ENCODE results near the gene KIRREL3.

KIRREL3 gene

GRCh38 chr11:126585774-126586491, 414.6 kb downstream of the KIRREL3 start:
- Histone ChIP-seq H3K9me3 (ENCODE audit: insufficient read depth, low read length) (no peaks in the 10 kb centered on the region), H3K36me3 (ENCODE audit: insufficient read depth, insufficient read length, low read length) (no peaks in the 10 kb centered on the region), H3K4me3 (ENCODE audit: insufficient read length, low read depth) (peak overlapping the region; percentile 16), H3K9ac (ENCODE audit: insufficient read length, low read depth) (peak overlapping the region; percentile 38), H3K4me1 (ENCODE audit: insufficient read depth, insufficient read length) (peaks cover 18% of the 10 kb centered on the region), H3K27me3 (ENCODE audit: insufficient read depth, insufficient read length) (no peaks in the 10 kb centered on the region)
- DNase-seq (ENCODE audit: low read depth, low spot score), result peak; percentile 71
- TF ChIP-seq ZNF274 (IDR thresholded peaks at IDR 0.05; ENCODE audit: low read depth, low read length), result no peak
- TF ChIP-seq SUZ12 (IDR thresholded peaks at IDR 0.05; ENCODE audit: extremely low read depth, insufficient read depth, insufficient read length), result no peak
- TF ChIP-seq YY1 (IDR thresholded peaks at IDR 0.05; ENCODE audit: insufficient read depth, insufficient read length), result no peak

DNA sequence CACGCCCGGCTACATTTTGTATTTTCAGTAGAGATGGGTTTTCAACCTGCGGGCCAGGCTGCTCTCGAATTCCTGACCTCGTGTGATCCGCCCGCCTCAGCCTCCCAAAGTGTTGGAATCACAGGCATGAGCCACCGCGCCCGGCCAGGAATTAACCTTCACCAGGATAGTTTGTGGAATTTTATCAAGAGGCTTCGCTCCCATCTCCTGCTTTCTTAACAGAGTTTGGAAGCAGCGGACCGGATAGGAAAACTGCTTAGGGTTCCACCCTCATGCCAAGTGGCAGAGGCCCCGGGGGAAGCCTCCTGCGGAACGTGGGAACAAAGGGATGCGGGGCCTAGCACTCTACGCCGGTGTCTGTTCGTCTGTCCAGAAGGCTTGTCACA, 415.2 kb downstream of the KIRREL3 start:
- H3K9ac ChIP-seq (ENCODE audit: insufficient read length, low read depth), result peak overlapping the region; percentile 37
- H3K4me3 ChIP-seq (ENCODE audit: insufficient read length, low read depth), result peak overlapping the region; percentile 16
- no peaks in the 10 kb centered on the region for H3K9me3 ChIP-seq (ENCODE audit: insufficient read depth, low read length)
- no peak for DNase-seq (ENCODE audit: low read depth, low spot score)
- H3K27me3 ChIP-seq (ENCODE audit: insufficient read depth, insufficient read length), result no peaks in the 10 kb centered on the region
- H3K36me3 ChIP-seq (ENCODE audit: insufficient read depth, insufficient read length, low read length), result no peaks in the 10 kb centered on the region
- peaks cover 18% of the 10 kb centered on the region for H3K4me1 ChIP-seq (ENCODE audit: insufficient read depth, insufficient read length)
- no peak for TF ChIP-seq SUZ12 (IDR thresholded peaks at IDR 0.05; ENCODE audit: extremely low read depth, insufficient read depth, insufficient read length)
- no peak for TF ChIP-seq YY1 (IDR thresholded peaks at IDR 0.05; ENCODE audit: insufficient read depth, insufficient read length)
- TF ChIP-seq ZNF274 (IDR thresholded peaks at IDR 0.05; ENCODE audit: low read depth, low read length), result no peak

GRCh38 chr11:126583594-126584427, 416.8 kb downstream of the KIRREL3 start:
- Histone ChIP-seq H3K4me1 (ENCODE audit: insufficient read depth, insufficient read length) (peaks cover 13% of the 10 kb centered on the region), H3K36me3 (ENCODE audit: insufficient read depth, insufficient read length, low read length) (no peaks in the 10 kb centered on the region), H3K4me3 (ENCODE audit: insufficient read length, low read depth) (no peak overlapping the region), H3K9ac (ENCODE audit: insufficient read length, low read depth) (no peak overlapping the region), H3K9me3 (ENCODE audit: insufficient read depth, low read length) (no peaks in the 10 kb centered on the region), H3K27me3 (ENCODE audit: insufficient read depth, insufficient read length) (no peaks in the 10 kb centered on the region)
- TF ChIP-seq YY1 (IDR thresholded peaks at IDR 0.05; ENCODE audit: insufficient read depth, insufficient read length) (no peak), SUZ12 (IDR thresholded peaks at IDR 0.05; ENCODE audit: extremely low read depth, insufficient read depth, insufficient read length) (no peak)
- DNase-seq (ENCODE audit: low read depth, low spot score), result no peak

DNA sequence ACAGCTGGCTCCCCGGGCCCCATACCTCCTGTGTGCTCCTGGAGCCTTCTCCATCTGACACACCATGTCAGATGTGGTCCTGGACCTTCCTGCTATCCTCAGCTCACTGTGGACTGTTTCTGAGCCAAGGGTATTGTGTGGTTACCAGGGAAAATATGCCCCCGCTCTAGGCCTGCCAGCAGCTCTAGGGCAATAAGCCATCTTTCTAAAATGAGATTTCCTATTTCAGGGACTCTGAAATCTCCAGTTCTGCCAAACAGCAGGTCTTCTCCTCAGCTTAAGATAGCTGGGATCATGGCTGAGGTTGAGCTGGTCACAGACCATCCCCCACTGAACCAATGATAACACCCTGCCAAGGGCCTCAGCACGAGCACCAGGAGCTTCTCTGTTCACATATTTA, 417.5 kb downstream of the KIRREL3 start:
- no peaks in the 10 kb centered on the region for H3K9me3 ChIP-seq (ENCODE audit: insufficient read depth, low read length)
- no peak overlapping the region for H3K4me3 ChIP-seq (ENCODE audit: insufficient read length, low read depth)
- TF ChIP-seq SUZ12 (IDR thresholded peaks at IDR 0.05; ENCODE audit: extremely low read depth, insufficient read depth, insufficient read length) (no peak), ZNF274 (IDR thresholded peaks at IDR 0.05; ENCODE audit: low read depth, low read length) (no peak), YY1 (IDR thresholded peaks at IDR 0.05; ENCODE audit: insufficient read depth, insufficient read length) (no peak)
- H3K36me3 ChIP-seq (ENCODE audit: insufficient read depth, insufficient read length, low read length), result no peaks in the 10 kb centered on the region
- no peak overlapping the region for H3K9ac ChIP-seq (ENCODE audit: insufficient read length, low read depth)
- peaks cover 12% of the 10 kb centered on the region for H3K4me1 ChIP-seq (ENCODE audit: insufficient read depth, insufficient read length)
- H3K27me3 ChIP-seq (ENCODE audit: insufficient read depth, insufficient read length), result no peaks in the 10 kb centered on the region
- DNase-seq (ENCODE audit: low read depth, low spot score), result no peak

- no peaks in the 10 kb centered on the region for H3K36me3 ChIP-seq (ENCODE audit: insufficient read depth, insufficient read length, low read length)
- TF ChIP-seq YY1 (IDR thresholded peaks at IDR 0.05; ENCODE audit: insufficient read depth, insufficient read length), result no peak
- no peak for TF ChIP-seq ZNF274 (IDR thresholded peaks at IDR 0.05; ENCODE audit: low read depth, low read length)
- no peaks in the 10 kb centered on the region for H3K27me3 ChIP-seq (ENCODE audit: insufficient read depth, insufficient read length)
- no peak for DNase-seq (ENCODE audit: low read depth, low spot score)
- peaks cover 10% of the 10 kb centered on the region for H3K4me1 ChIP-seq (ENCODE audit: insufficient read depth, insufficient read length)
- H3K9me3 ChIP-seq (ENCODE audit: insufficient read depth, low read length), result no peaks in the 10 kb centered on the region
- no peak overlapping the region for H3K4me3 ChIP-seq (ENCODE audit: insufficient read length, low read depth)
- H3K9ac ChIP-seq (ENCODE audit: insufficient read length, low read depth), result no peak overlapping the region
Measured at GRCh38 chr11:126581871-126582648, 418.5 kb downstream of the KIRREL3 start.

DNA sequence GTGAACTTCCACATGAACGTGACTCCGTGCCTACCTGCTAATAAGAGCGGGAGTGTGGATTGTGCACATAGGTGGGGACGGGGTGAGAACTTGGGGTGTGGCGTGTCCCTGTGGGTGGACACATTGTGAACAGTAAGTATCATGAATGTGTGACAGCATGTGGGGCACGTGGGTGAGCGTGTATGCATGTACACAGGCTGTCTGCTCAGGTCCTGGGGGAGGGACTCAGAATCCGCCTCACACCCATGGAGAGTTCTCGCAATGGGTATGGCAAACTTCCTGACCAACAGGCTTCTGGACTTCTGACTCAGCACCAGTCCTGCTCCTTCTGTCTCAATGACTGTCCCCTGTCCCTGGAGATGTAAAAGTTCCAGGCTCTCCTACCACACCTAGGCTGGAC, 422.1 kb downstream of the KIRREL3 start:
- TF ChIP-seq SUZ12 (IDR thresholded peaks at IDR 0.05; ENCODE audit: extremely low read depth, insufficient read depth, insufficient read length) (no peak), YY1 (IDR thresholded peaks at IDR 0.05; ENCODE audit: insufficient read depth, insufficient read length) (no peak), ZNF274 (IDR thresholded peaks at IDR 0.05; ENCODE audit: low read depth, low read length) (no peak)
- no peaks in the 10 kb centered on the region for H3K4me1 ChIP-seq (ENCODE audit: insufficient read depth, insufficient read length)
- no peaks in the 10 kb centered on the region for H3K36me3 ChIP-seq (ENCODE audit: insufficient read depth, insufficient read length, low read length)
- H3K27me3 ChIP-seq (ENCODE audit: insufficient read depth, insufficient read length), result no peaks in the 10 kb centered on the region
- H3K9me3 ChIP-seq (ENCODE audit: insufficient read depth, low read length), result no peaks in the 10 kb centered on the region
- H3K4me3 ChIP-seq (ENCODE audit: insufficient read length, low read depth), result no peak overlapping the region
- H3K9ac ChIP-seq (ENCODE audit: insufficient read length, low read depth), result no peak overlapping the region
- no peak for DNase-seq (ENCODE audit: low read depth, low spot score)

DNA sequence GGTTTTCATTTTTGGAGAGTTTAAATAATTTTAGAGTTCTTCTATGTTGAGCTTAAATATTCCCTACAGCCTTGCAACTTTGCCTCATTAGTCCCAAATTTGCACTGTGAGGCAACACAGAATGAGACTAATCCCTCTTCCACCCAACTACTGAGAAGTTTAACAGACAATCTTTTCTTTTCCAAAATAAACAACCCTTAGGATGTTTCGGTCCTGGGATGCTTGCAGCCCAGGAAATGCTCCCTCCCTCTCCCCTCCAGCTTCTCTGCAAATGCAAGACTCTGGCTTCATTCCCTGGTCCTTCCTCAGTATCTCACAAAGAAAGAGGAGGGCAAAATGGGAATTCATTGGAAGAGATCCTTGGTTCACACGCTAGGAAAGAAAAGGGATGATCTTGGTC, 422.5 kb downstream of the KIRREL3 start:
- no peaks in the 10 kb centered on the region for H3K9me3 ChIP-seq (ENCODE audit: insufficient read depth, low read length)
- H3K9ac ChIP-seq (ENCODE audit: insufficient read length, low read depth), result no peak overlapping the region
- no peaks in the 10 kb centered on the region for H3K27me3 ChIP-seq (ENCODE audit: insufficient read depth, insufficient read length)
- H3K4me1 ChIP-seq (ENCODE audit: insufficient read depth, insufficient read length), result peaks cover 2% of the 10 kb centered on the region
- DNase-seq (ENCODE audit: low read depth, low spot score), result no peak
- no peak overlapping the region for H3K4me3 ChIP-seq (ENCODE audit: insufficient read length, low read depth)
- TF ChIP-seq YY1 (IDR thresholded peaks at IDR 0.05; ENCODE audit: insufficient read depth, insufficient read length) (no peak), ZNF274 (IDR thresholded peaks at IDR 0.05; ENCODE audit: low read depth, low read length) (no peak), SUZ12 (IDR thresholded peaks at IDR 0.05; ENCODE audit: extremely low read depth, insufficient read depth, insufficient read length) (no peak)
- no peaks in the 10 kb centered on the region for H3K36me3 ChIP-seq (ENCODE audit: insufficient read depth, insufficient read length, low read length)

All from NT2/D1 (cell line).